G401 (cell line): ENCODE results near the gene B4GALT5. TPM values are rescaled to one million over a fixed set of nuclear protein-coding genes. Genes with fewer than 3 reads are reported as not detected.
A peak's percentile ranks its signal among the peaks of the same experiment; 100 is the strongest.
"Not testable (repeated sequence)": the region's sequence is repeated elsewhere in the genome, so short reads cannot be mapped to it uniquely, and the experiment has no call there.

ENCODE experiments used
- DNase-seq: peaks from one replicate; pipeline ENCODE4 v3.0.0-alpha.2; 2015; ENCODE audit warnings: low spot score
- in situ Hi-C: cut with HindIII; loops from 2 replicates; pipeline ENCODE4 v1.10.0; 2016; ENCODE audit warnings: low sequenced_read_pairs, mixed read lengths
- total RNA-seq: library from RNA; depleted of rRNA; stranded (reverse); fragments of >200 nt; shearing (Covaris generic); gene quantifications from 2 replicates; pipeline ENCODE4 v1.2.3, GENCODE V29; 2014; rRNA removed

The B4GALT5 gene
- 25.5 and 38.4 TPM in 2 replicates for total RNA-seq

- in situ Hi-C loops = no loop called here
- DNase-seq = peak; percentile 72
These were observed at the start of gene B4GALT5 for GRCh38 chr20:49713753-49714712. TSS of gene B4GALT5 (minus strand) at chr20:49713878. CDS start at chr20:49713690, 188 bp downstream.

GRCh38 chr20:49762940-49763766 lies 49.5 kb upstream of the B4GALT5 start:
- no peak for DNase-seq
- in situ Hi-C loops = no loop called here

GRCh38 chr20:49761888-49762287 lies 48.2 kb upstream of the B4GALT5 start:
- in situ Hi-C loops, DNase-seq: not testable (repeated sequence)

- no peak for DNase-seq
- in situ Hi-C loops = no loop called here
These were observed 45.7 kb upstream of the B4GALT5 start for GRCh38 chr20:49759266-49759950.

- in situ Hi-C loops = no loop called here
- DNase-seq = no peak
These were observed 45.1 kb upstream of the B4GALT5 start for GRCh38 chr20:49758781-49759180.

- in situ Hi-C loops = no loop called here
- no peak for DNase-seq
These were observed 43.9 kb upstream of the B4GALT5 start for GRCh38 chr20:49757597-49757996.

- no peak for DNase-seq
- in situ Hi-C loops = no loop called here
These were observed 42.6 kb upstream of the B4GALT5 start for GRCh38 chr20:49756241-49756640.

- no peak for DNase-seq
- in situ Hi-C loops = no loop called here
These were observed 40.9 kb upstream of the B4GALT5 start for GRCh38 chr20:49754596-49754995.

- in situ Hi-C loops = no loop called here
- DNase-seq = no peak
These were observed 39.5 kb upstream of the B4GALT5 start for GRCh38 chr20:49753133-49753532.

GRCh38 chr20:49752201-49752903 lies 38.7 kb upstream of the B4GALT5 start:
- in situ Hi-C loops = no loop called here
- DNase-seq = no peak

- DNase-seq = no peak
- in situ Hi-C loops = no loop called here
These were observed 37.7 kb upstream of the B4GALT5 start for GRCh38 chr20:49751397-49751736.

- in situ Hi-C loops = no loop called here
- no peak for DNase-seq
These were observed 37.1 kb upstream of the B4GALT5 start for GRCh38 chr20:49750611-49751396.

- no peak for DNase-seq
- in situ Hi-C loops = no loop called here
These were observed 35.9 kb upstream of the B4GALT5 start for GRCh38 chr20:49749625-49750024.

GRCh38 chr20:49748525-49748838 lies 34.8 kb upstream of the B4GALT5 start:
- DNase-seq = no peak
- in situ Hi-C loops = no loop called here

GRCh38 chr20:49747707-49748524 lies 34.2 kb upstream of the B4GALT5 start:
- peak; percentile 76 for DNase-seq
- in situ Hi-C loops = no loop called here

- in situ Hi-C loops = no loop called here
- DNase-seq = no peak
These were observed 29.3 kb upstream of the B4GALT5 start for GRCh38 chr20:49742948-49743347.

GRCh38 chr20:49741977-49742376 lies 28.3 kb upstream of the B4GALT5 start:
- in situ Hi-C loops = no loop called here

GRCh38 chr20:49740807-49741206 lies 27.1 kb upstream of the B4GALT5 start:
- in situ Hi-C loops = no loop called here

More at GRCh38 chr20:49741977-49742376, 28.3 kb upstream of the B4GALT5 start:
- no peak for DNase-seq

More at GRCh38 chr20:49740807-49741206, 27.1 kb upstream of the B4GALT5 start:
- DNase-seq = no peak
